K562 (cell line): Measurements from ENCODE around the gene YAE1. TPM values are rescaled to one million over a fixed set of nuclear protein-coding genes. Genes with fewer than 3 reads are reported as not detected.
A peak's percentile ranks its signal among the peaks of the same experiment; 100 is the strongest.

Source experiments
- ATAC-seq: fragments of 200-7000 bp; cut with Tn5 transposase; 3 replicates; pipeline ENCODE4 v1.9.1; 2020; ENCODE audit warnings: moderate library complexity
- BruUV-seq: library from RNA; stranded (reverse); fragments of 400-500 nt; replicated peaks from 2 replicates; lab custom pipeline; 2021; lab: Mats Ljungman, UMichigan
- CTCF ChIA-PET: fragments of 300-600 bp; formaldehyde crosslinking; extraction: SDS; loops from one replicate; lab custom pipeline; 2021; ENCODE audit warnings: low intra/inter-chr PET ratio; lab: Yijun Ruan, JAX
- POLR2A ChIA-PET: fragments of 300-600, 350-650 bp; sonication (Branson Sonifier 250); formaldehyde crosslinking; extraction: SDS; loops from one replicate; lab custom pipeline; 2021; ENCODE audit warnings: antibody characterized with exemption, inconsistent platforms; lab: Yijun Ruan, JAX
- DNase-seq, 4 experiments: peaks; one replicate each; pipeline versions ENCODE4 v3.0.0 to v3.0.0-alpha.2; 2011 to 2018; ENCODE audit warnings: low spot score in 3 of 4, mixed read lengths in 3 of 4; ENCODE audit errors: extremely low read depth in 1 of 4
- FAIRE-seq: peaks from 2 replicates; lab custom pipeline; 2011; peaks lifted over from hg19 to GRCh38; lab: Jason Lieb, UNC
- H2AFZ ChIP-seq: 2 replicates; pipeline ENCODE4 v1.6.0; 2011; ENCODE audit warnings: low read depth, low read length, control low read depth, inconsistent platforms
- H3K27ac ChIP-seq: fragments of 200-600 bp; 3 replicates; pipeline ENCODE4 v1.8.0; 2011; ENCODE audit warnings: low read depth, mild to moderate bottlenecking, control low read depth, inconsistent platforms, low read length, moderate library complexity, mixed read lengths; ENCODE audit errors: extremely low read depth
- H3K27me3 ChIP-seq, 2 experiments: fragments of 300-600 bp in 1 of 2; 2 replicates in 1 of 2; 3 replicates in 1 of 2; pipeline versions ENCODE4 v1.6.0 to v1.8.0; 2011; ENCODE audit warnings: inconsistent platforms in 2 of 2, low read length in 2 of 2, mild to moderate bottlenecking in 1 of 2, mixed read lengths in 1 of 2, moderate library complexity in 1 of 2; ENCODE audit not compliant: control insufficient read depth in 2 of 2, insufficient read depth in 2 of 2
- H3K36me3 ChIP-seq: fragments of 300-600 bp; 3 replicates; pipeline ENCODE4 v1.8.0; 2011; ENCODE audit warnings: mild to moderate bottlenecking, low read length, inconsistent platforms; ENCODE audit not compliant: control insufficient read depth, insufficient read depth
- H3K4me1 ChIP-seq, 2 experiments: fragments of 200-600 bp in 1 of 2; replicated peaks in 1 of 2; 2 replicates in 1 of 2; 3 replicates in 1 of 2; pipeline versions ENCODE4 v1.5.1 to v1.8.0; 2011; ENCODE audit warnings: inconsistent platforms in 2 of 2, low read length in 2 of 2, mild to moderate bottlenecking in 1 of 2, mixed read lengths in 1 of 2, moderate library complexity in 1 of 2; ENCODE audit not compliant: control insufficient read depth in 2 of 2, insufficient read depth in 2 of 2
- H3K4me2 ChIP-seq: 2 replicates; pipeline ENCODE4 v1.6.1; 2011; ENCODE audit warnings: low read length, control low read depth, inconsistent platforms, mixed read lengths; ENCODE audit not compliant: insufficient read depth
- H3K4me3 ChIP-seq: fragments of 200-600 bp; sonication (generic), shearing (Covaris generic); 2 replicates; pipeline ENCODE4 v1.5.1; 2016; ENCODE audit warnings: control low read depth, inconsistent platforms
- H3K79me2 ChIP-seq: fragments of 200-600 bp; 3 replicates; pipeline ENCODE4 v1.8.0; 2011; ENCODE audit warnings: low read length, inconsistent platforms; ENCODE audit not compliant: control insufficient read depth, insufficient read depth
- H3K9ac ChIP-seq, 2 experiments: 2 replicates each; pipeline versions ENCODE4 v1.6.0 to v1.6.1; 2011; ENCODE audit warnings: low read depth in 2 of 2, low read length in 2 of 2, control low read depth in 1 of 2, inconsistent platforms in 1 of 2, mild to moderate bottlenecking in 1 of 2, mixed read lengths in 1 of 2; ENCODE audit not compliant: insufficient read depth in 1 of 2
- H3K9me1 ChIP-seq: one replicate; pipeline ENCODE4 v1.6.0; 2011; ENCODE audit warnings: inconsistent platforms, mild to moderate bottlenecking, low read length, moderate library complexity; ENCODE audit not compliant: control insufficient read depth, insufficient read depth
- H3K9me3 ChIP-seq: replicated peaks from 2 replicates; pipeline ENCODE4 v1.5.1; 2011; ENCODE audit warnings: low read depth, low read length, inconsistent platforms; ENCODE audit not compliant: control insufficient read depth, insufficient read depth
- H4K20me1 ChIP-seq: replicated peaks from 2 replicates; pipeline ENCODE4 v1.6.1; 2011; ENCODE audit warnings: low read length, inconsistent platforms, mixed read lengths; ENCODE audit not compliant: control insufficient read depth, insufficient read depth
- ATF7 ChIP-seq: fragments of 450-650 bp; IDR thresholded peaks from 2 replicates; pipeline ENCODE4 v1.7.1; 2014; ENCODE audit warnings: mild to moderate bottlenecking, moderate library complexity
- FOXK2 ChIP-seq, 2 experiments: fragments of 450-650 bp; IDR thresholded peaks in 1 of 2; conservative IDR thresholded peaks in 1 of 2; 2 replicates each; pipeline ENCODE4 v1.6.1; 2016; ENCODE audit warnings: low read depth in 2 of 2, mild to moderate bottlenecking in 1 of 2
- RBFOX2 ChIP-seq: fragments of 200-400 bp; formaldehyde crosslinking; IDR thresholded peaks from 2 replicates; pipeline ENCODE4 v1.6.1; 2017; ENCODE audit warnings: low read depth, mild to moderate bottlenecking, low read length, moderate library complexity
- SIN3B ChIP-seq: fragments of 450-650 bp; IDR thresholded peaks from 2 replicates; pipeline ENCODE4 v1.6.1; 2017; ENCODE audit warnings: low read depth, mild to moderate bottlenecking, moderate library complexity
- SREBF1 ChIP-seq: fragments of 150-350 bp; IDR thresholded peaks from 2 replicates; pipeline ENCODE4 v1.6.1; 2014; ENCODE audit warnings: antibody characterized with exemption, low read depth, low read length, borderline replicate concordance
- WGBS: fragments of 100-300 bp; shearing (Covaris generic); methylation state at CpG from one replicate; pipeline ENCODE4 v1.1.6; 2016; ENCODE audit warnings: low coverage, mixed read lengths; ENCODE audit not compliant: insufficient coverage; ENCODE audit errors: missing lambda C conversion rate; 5-methylcytosine and 5-hydroxymethylcytosine counted together
- in situ Hi-C: fragments of 300-500 bp; cut with MboI; formaldehyde crosslinking; loops from 4 replicates; pipeline ENCODE4 v1.15.0; 2018; ENCODE audit warnings: inconsistent platforms, mixed read lengths
- intact Hi-C: fragments of 100-400 bp; cut with micrococcal nuclease; formaldehyde crosslinking; loops from 2 replicates; pipeline ENCODE4 v1.14.2; 2022
- polyA plus RNA-seq, 8 experiments: library from polyadenylated mRNA; depleted of rRNA in 4 of 8; stranded (reverse) in 5 of 8; unstranded in 3 of 8; fragments of >200 nt; fragmentation: Nextera tagmentation in 2 of 8; fragmentation: Illumina TruSeq in 1 of 8; extraction: Ambion mirVana in 2 of 8; extraction: Trizol in 1 of 8; gene quantifications; 2 replicates each; pipeline versions ENCODE4 v1.2.1 to v1.2.3, GENCODE V29; 2011 to 2014; ENCODE audit warnings: inconsistent platforms in 1 of 8, missing spikeins in 1 of 8
- total RNA-seq, 7 experiments: library from RNA; depleted of rRNA in 6 of 7; stranded (reverse); fragments of >200 nt in 6 of 7; fragmentation: Illumina TruSeq in 2 of 7; extraction: Trizol in 2 of 7; gene quantifications; 2 replicates each; pipeline versions ENCODE4 v1.2.1 to v1.2.3, GENCODE V29; 2011 to 2021; ENCODE audit warnings: low replicate concordance in 1 of 7
- TF ChIP-seq, protein P1 (sequence below): sonication (generic); formaldehyde crosslinking; IDR thresholded peaks from 2 replicates; pipeline ENCODE4 v1.8.0; 2023; ENCODE audit warnings: mild to moderate bottlenecking, missing genetic modification reagents
- TF ChIP-seq, protein P2 (sequence below), 3 experiments: IDR thresholded peaks in 2 of 3; conservative IDR thresholded peaks in 1 of 3; 2 replicates each; pipeline ENCODE4 v1.5.1; 2011 to 2012; ENCODE audit warnings: low read length in 3 of 3, mild to moderate bottlenecking in 3 of 3, control low read depth in 2 of 3, improper control_type of control experiment in 1 of 3, inconsistent platforms in 1 of 3, low read depth in 1 of 3, mixed read lengths in 1 of 3, moderate library complexity in 1 of 3; ENCODE audit not compliant: insufficient read depth in 2 of 3

The YAE1 gene
- total and polyA plus RNA-seq, 9 of the 15 experiments (the other 6 are each of a cell fraction or from before 2014, with no cell fraction given) = 15.2 to 63.4 (median 30.1) TPM

DNA sequence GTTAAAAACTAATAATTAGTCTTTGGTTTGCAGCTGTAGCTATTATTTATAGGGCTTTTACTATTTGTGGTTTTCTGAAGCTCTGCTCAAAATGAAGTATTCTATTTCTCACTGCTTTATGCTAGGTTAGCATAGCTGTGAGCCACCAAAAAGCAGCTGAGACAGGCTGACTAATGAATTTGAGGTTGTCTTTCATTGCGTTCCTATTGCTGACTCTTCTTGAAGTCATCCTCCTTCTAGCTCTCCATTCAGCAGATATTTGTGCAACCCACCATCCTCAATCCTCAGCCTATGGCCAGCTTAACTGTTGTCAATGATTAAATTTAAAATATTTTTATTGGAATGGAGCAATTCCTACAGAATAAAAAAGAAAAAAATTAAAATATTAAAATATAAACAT is 55.1 kb downstream of the YAE1 start:
- ChIA-PET CTCF (no interaction called here), POLR2A (interaction anchor here (0.5 to 4.0 kb wide), 4 partner anchors 8 to 54 kb away, joined by 3 to 22 read pairs (median 7); no protein-coding TSS in a partner anchor)
- Histone ChIP-seq H3K9ac (no peak overlapping the region), H3K27me3 (no peaks in the 10 kb centered on the region), H3K36me3 (no peaks in the 10 kb centered on the region; the same call in 2 of the 3 replicates), H3K27ac (no peak overlapping the region), H3K79me2 (peaks cover 37% of the 10 kb centered on the region), H4K20me1 (peaks cover 10% of the 10 kb centered on the region; the same call in 1 of the 2 replicates), H3K4me3 (no peak overlapping the region), H3K4me1 (peaks cover 15 to 26% of the 10 kb centered on the region in 2 experiments), H3K9me3 (no peaks in the 10 kb centered on the region), H3K4me2 (no peak overlapping the region), H2AFZ (no peak overlapping the region), H3K9me1 (no peaks in the 10 kb centered on the region)
- TF ChIP-seq RBFOX2 (0 out of 2 replicates have a peak, but pooled peaks have one; percentile 9), SREBF1 (no peak)
- WGBS = 83% methylated on average over 1 of the region's 1 CpG
- FAIRE-seq = no peak
- intact Hi-C loops (loop anchor here (5.0 kb wide), 2 partner anchors 121 to 326 kb away; no protein-coding TSS in a partner anchor), in situ Hi-C loops (no loop called here)
- no TSS peak for BruUV-seq
- no peak for DNase-seq
- ATAC-seq = no peak

DNA sequence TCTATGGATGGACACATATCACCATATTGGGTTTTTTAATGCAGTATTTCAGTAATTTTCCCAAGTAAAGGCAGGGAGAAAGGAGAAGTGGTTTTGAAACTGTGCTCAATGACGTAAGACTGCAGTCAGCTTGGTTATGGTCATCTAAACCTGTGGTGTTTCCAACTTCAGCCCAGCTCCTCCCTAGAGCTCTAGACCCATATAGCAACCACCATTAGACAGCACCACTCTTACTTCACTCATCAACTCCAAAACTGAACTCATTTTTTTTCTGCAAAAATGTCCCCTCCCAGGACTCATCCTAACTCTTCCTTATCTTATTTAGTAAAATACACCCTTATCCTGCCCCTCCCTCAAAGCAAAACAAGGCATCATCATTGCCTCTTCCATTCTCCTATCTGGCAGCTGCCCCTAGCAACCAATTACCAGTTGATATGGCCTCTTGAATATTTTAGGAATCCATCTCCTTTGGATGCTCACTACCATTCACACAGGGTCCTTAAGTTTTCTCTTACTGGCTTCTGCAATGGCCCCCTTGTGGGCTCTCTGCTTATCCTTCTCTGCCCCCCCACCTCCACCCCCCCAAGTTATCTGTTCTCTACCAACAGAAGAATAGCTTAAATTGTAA is 55.7 kb downstream of the YAE1 start:
- Histone ChIP-seq H3K27ac (no peak overlapping the region), H3K36me3 (no peaks in the 10 kb centered on the region; the same call in 2 of the 3 replicates), H3K9me3 (no peaks in the 10 kb centered on the region), H3K9me1 (no peaks in the 10 kb centered on the region), H3K27me3 (no peaks in the 10 kb centered on the region), H3K4me2 (peak overlapping the region; percentile 94), H3K4me3 (peak overlapping the region; percentile 88), H2AFZ (peak overlapping the region; percentile 88; the same call in 1 of the 2 replicates), H3K9ac (peak overlapping the region in 1 of 2 experiments; percentile 84; a peak in 1 of 4 replicates), H4K20me1 (peaks cover 10% of the 10 kb centered on the region; the same call in 1 of the 2 replicates), H3K79me2 (peaks cover 44% of the 10 kb centered on the region), H3K4me1 (peaks cover 17 to 32% of the 10 kb centered on the region in 2 experiments)
- POLR2A ChIA-PET = interaction anchor here (0.6 to 4.0 kb wide), 8 partner anchors 8 to 336 kb away, joined by 3 to 22 read pairs (median 4); no protein-coding TSS in a partner anchor
- intact Hi-C loops (loop anchor here (5.0 kb wide), 2 partner anchors 120 to 325 kb away; no protein-coding TSS in a partner anchor), in situ Hi-C loops (no loop called here)
- DNase-seq (peak; percentile 36 to 56 (median 46)), ATAC-seq (no peak), FAIRE-seq (no peak)
- CTCF ChIA-PET = no interaction called here
- BruUV-seq = no TSS peak
- 50% methylated on average over 1 of the region's 1 CpG for WGBS
- TF ChIP-seq FOXK2 (conservative IDR thresholded peaks at IDR 0.05 in 1 of 2, IDR thresholded peaks at IDR 0.05 in 1 of 2; ENCODE audit: low read depth in 2 of 2) (peak in 1 of 2 experiments; percentile 41; a peak in 1 of 4 replicates), ATF7 (peak; percentile 50; the same call in 1 of the 2 replicates), SIN3B (no peak)
- TF ChIP-seq, protein P1, sequence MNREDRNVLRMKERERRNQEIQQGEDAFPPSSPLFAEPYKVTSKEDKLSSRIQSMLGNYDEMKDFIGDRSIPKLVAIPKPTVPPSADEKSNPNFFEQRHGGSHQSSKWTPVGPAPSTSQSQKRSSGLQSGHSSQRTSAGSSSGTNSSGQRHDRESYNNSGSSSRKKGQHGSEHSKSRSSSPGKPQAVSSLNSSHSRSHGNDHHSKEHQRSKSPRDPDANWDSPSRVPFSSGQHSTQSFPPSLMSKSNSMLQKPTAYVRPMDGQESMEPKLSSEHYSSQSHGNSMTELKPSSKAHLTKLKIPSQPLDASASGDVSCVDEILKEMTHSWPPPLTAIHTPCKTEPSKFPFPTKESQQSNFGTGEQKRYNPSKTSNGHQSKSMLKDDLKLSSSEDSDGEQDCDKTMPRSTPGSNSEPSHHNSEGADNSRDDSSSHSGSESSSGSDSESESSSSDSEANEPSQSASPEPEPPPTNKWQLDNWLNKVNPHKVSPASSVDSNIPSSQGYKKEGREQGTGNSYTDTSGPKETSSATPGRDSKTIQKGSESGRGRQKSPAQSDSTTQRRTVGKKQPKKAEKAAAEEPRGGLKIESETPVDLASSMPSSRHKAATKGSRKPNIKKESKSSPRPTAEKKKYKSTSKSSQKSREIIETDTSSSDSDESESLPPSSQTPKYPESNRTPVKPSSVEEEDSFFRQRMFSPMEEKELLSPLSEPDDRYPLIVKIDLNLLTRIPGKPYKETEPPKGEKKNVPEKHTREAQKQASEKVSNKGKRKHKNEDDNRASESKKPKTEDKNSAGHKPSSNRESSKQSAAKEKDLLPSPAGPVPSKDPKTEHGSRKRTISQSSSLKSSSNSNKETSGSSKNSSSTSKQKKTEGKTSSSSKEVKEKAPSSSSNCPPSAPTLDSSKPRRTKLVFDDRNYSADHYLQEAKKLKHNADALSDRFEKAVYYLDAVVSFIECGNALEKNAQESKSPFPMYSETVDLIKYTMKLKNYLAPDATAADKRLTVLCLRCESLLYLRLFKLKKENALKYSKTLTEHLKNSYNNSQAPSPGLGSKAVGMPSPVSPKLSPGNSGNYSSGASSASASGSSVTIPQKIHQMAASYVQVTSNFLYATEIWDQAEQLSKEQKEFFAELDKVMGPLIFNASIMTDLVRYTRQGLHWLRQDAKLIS (CRISPR knock-in tag) = no peak
- TF ChIP-seq, protein P2, sequence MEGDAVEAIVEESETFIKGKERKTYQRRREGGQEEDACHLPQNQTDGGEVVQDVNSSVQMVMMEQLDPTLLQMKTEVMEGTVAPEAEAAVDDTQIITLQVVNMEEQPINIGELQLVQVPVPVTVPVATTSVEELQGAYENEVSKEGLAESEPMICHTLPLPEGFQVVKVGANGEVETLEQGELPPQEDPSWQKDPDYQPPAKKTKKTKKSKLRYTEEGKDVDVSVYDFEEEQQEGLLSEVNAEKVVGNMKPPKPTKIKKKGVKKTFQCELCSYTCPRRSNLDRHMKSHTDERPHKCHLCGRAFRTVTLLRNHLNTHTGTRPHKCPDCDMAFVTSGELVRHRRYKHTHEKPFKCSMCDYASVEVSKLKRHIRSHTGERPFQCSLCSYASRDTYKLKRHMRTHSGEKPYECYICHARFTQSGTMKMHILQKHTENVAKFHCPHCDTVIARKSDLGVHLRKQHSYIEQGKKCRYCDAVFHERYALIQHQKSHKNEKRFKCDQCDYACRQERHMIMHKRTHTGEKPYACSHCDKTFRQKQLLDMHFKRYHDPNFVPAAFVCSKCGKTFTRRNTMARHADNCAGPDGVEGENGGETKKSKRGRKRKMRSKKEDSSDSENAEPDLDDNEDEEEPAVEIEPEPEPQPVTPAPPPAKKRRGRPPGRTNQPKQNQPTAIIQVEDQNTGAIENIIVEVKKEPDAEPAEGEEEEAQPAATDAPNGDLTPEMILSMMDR (IDR thresholded peaks at IDR 0.05 in 2 of 3, conservative IDR thresholded peaks at IDR 0.05 in 1 of 3; ENCODE audit: insufficient read depth in 2 of 3, low read depth in 1 of 3, low read length in 3 of 3) = peak in 1 of 3 experiments; percentile 14; a peak in 1 of 6 replicates
